H1 (cell line): ENCODE data around the gene GNAQ. TPM values are rescaled to one million over a fixed set of nuclear protein-coding genes. Genes with fewer than 3 reads are reported as not detected.

ENCODE experiments used
- CTCF ChIA-PET: fragments of 300-600 bp; sonication (Branson Sonifier 250); formaldehyde crosslinking; loops from one replicate; lab custom pipeline; 2021; ENCODE audit not compliant: partially characterized antibody; lab: Charles Lee
- POLR2A ChIA-PET: fragments of 300-600 bp; sonication (Branson Sonifier 250); formaldehyde crosslinking; loops from one replicate; lab custom pipeline; 2021; ENCODE audit warnings: inconsistent platforms; ENCODE audit not compliant: partially characterized antibody; lab: Charles Lee
- DNase-seq, 2 experiments: peaks; one replicate each; pipeline versions ENCODE4 v3.0.0 to v3.0.0-alpha.2; 2010 to 2022; ENCODE audit warnings: low spot score in 2 of 2, low read depth in 1 of 2, mixed read lengths in 1 of 2
- FAIRE-seq: peaks from 2 replicates; lab custom pipeline; 2011; peaks lifted over from hg19 to GRCh38; lab: Jason Lieb, UNC
- H2AFZ ChIP-seq: 2 replicates; pipeline ENCODE4 v1.8.1; 2012; ENCODE audit warnings: low read length, inconsistent platforms
- H2AK5ac ChIP-seq: 2 replicates; pipeline ENCODE4 v1.6.1; 2013; ENCODE audit warnings: low read depth, low read length
- H2BK120ac ChIP-seq: replicated peaks from 2 replicates; pipeline ENCODE3; 2013; ENCODE audit warnings: low read depth, low read length, inconsistent platforms
- H2BK12ac ChIP-seq: 2 replicates; pipeline ENCODE4 v1.6.1; 2013; ENCODE audit warnings: low read depth, low read length
- H2BK15ac ChIP-seq: 2 replicates; pipeline ENCODE4 v1.6.1; 2013; ENCODE audit warnings: low read length
- H2BK20ac ChIP-seq: 2 replicates; pipeline ENCODE4 v1.6.1; 2013; ENCODE audit warnings: low read length
- H2BK5ac ChIP-seq: 2 replicates; pipeline ENCODE4 v1.6.1; 2013; ENCODE audit warnings: low read depth, low read length
- H3K14ac ChIP-seq: 2 replicates; pipeline ENCODE4 v1.6.1; 2013; ENCODE audit warnings: inconsistent platforms; ENCODE audit not compliant: insufficient read length
- H3K18ac ChIP-seq: 2 replicates; pipeline ENCODE4 v1.6.1; 2013; ENCODE audit warnings: low read length; ENCODE audit errors: extremely low read depth
- H3K23ac ChIP-seq: 2 replicates; pipeline ENCODE4 v1.6.1; 2013; ENCODE audit warnings: inconsistent platforms; ENCODE audit not compliant: insufficient read length
- H3K23me2 ChIP-seq: 2 replicates; pipeline ENCODE4 v1.6.1; 2013; ENCODE audit warnings: low read depth, low read length
- H3K27ac ChIP-seq: 2 replicates; pipeline ENCODE4 v1.6.1; 2011; ENCODE audit warnings: low read depth, low read length, inconsistent platforms
- H3K27me3 ChIP-seq, 4 experiments: replicated peaks in 1 of 4; 1 replicate in 1 of 4; 2 replicates in 3 of 4; pipeline versions ENCODE4 v1.6.1 to v1.8.1; 2011 to 2013; ENCODE audit warnings: low read length in 3 of 4, mild to moderate bottlenecking in 3 of 4, inconsistent platforms in 2 of 4, mixed read lengths in 2 of 4, moderate library complexity in 1 of 4; ENCODE audit not compliant: control insufficient read depth in 3 of 4, insufficient read depth in 3 of 4; ENCODE audit errors: extremely low read depth in 1 of 4
- H3K36me3 ChIP-seq, 4 experiments: 2 replicates each; pipeline versions ENCODE4 v1.6.1 to v1.8.1; 2011 to 2013; ENCODE audit warnings: mild to moderate bottlenecking in 4 of 4, low read length in 3 of 4, moderate library complexity in 2 of 4, control low read depth in 1 of 4, inconsistent platforms in 1 of 4; ENCODE audit not compliant: insufficient read depth in 4 of 4, control insufficient read depth in 2 of 4
- H3K4ac ChIP-seq: replicated peaks from 2 replicates; pipeline ENCODE3; 2013; ENCODE audit warnings: low read length, low read depth, mixed read lengths, inconsistent platforms; ENCODE audit not compliant: insufficient read length
- H3K4me1 ChIP-seq, 4 experiments: replicated peaks in 1 of 4; 1 replicate in 1 of 4; 2 replicates in 3 of 4; pipeline versions ENCODE4 v1.6.1 to v1.8.1; 2011 to 2013; ENCODE audit warnings: low read length in 3 of 4, inconsistent platforms in 2 of 4, mixed read lengths in 1 of 4; ENCODE audit not compliant: insufficient read depth in 4 of 4, control insufficient read depth in 3 of 4
- H3K4me2 ChIP-seq, 2 experiments: 2 replicates each; pipeline versions ENCODE4 v1.6.1 to v1.8.1; 2011 to 2013; ENCODE audit warnings: low read depth in 2 of 2, low read length in 2 of 2, control low read depth in 1 of 2, inconsistent platforms in 1 of 2, mild to moderate bottlenecking in 1 of 2; ENCODE audit not compliant: insufficient read depth in 1 of 2
- H3K4me3 ChIP-seq, 4 experiments: fragments of 200-600, 300-600 bp in 1 of 4; sonication (generic), shearing (Covaris generic), sonication (Bioruptor Twin) in 1 of 4; 2 replicates each; pipeline versions ENCODE4 v1.5.1 to v1.8.1; 2011 to 2016; ENCODE audit warnings: low read length in 4 of 4, low read depth in 3 of 4, control low read depth in 2 of 4, inconsistent platforms in 2 of 4, mild to moderate bottlenecking in 2 of 4, mixed read lengths in 1 of 4, moderate library complexity in 1 of 4; ENCODE audit not compliant: insufficient read depth in 2 of 4; ENCODE audit errors: extremely low read depth in 1 of 4
- H3K56ac ChIP-seq: replicated peaks from 2 replicates; pipeline ENCODE3; 2013; ENCODE audit warnings: low read depth, mild to moderate bottlenecking, mixed read lengths, low read length, inconsistent platforms; ENCODE audit not compliant: insufficient read length
- H3K79me1 ChIP-seq: 2 replicates; pipeline ENCODE4 v1.6.1; 2013; ENCODE audit warnings: low read depth, low read length, control low read depth
- H3K79me2 ChIP-seq, 2 experiments: 2 replicates each; pipeline versions ENCODE4 v1.6.1 to v1.8.1; 2012 to 2013; ENCODE audit warnings: low read length in 2 of 2, mild to moderate bottlenecking in 2 of 2, inconsistent platforms in 1 of 2; ENCODE audit not compliant: insufficient read depth in 2 of 2, control insufficient read depth in 1 of 2
- H3K9ac ChIP-seq, 4 experiments: replicated peaks in 1 of 4; 1 replicate in 1 of 4; 2 replicates in 3 of 4; pipeline versions ENCODE4 v1.6.1 to v1.8.1; 2011 to 2013; ENCODE audit warnings: low read depth in 3 of 4, low read length in 3 of 4, control low read depth in 2 of 4, mild to moderate bottlenecking in 2 of 4, moderate library complexity in 2 of 4, inconsistent platforms in 1 of 4; ENCODE audit errors: extremely low read depth in 1 of 4
- H3K9me3 ChIP-seq, 2 experiments: 2 replicates each; pipeline versions ENCODE4 v1.6.1 to v1.8.1; 2012 to 2013; ENCODE audit warnings: mild to moderate bottlenecking in 2 of 2, moderate library complexity in 2 of 2, control low read depth in 1 of 2, inconsistent platforms in 1 of 2, low read depth in 1 of 2, low read length in 1 of 2, mixed read lengths in 1 of 2; ENCODE audit not compliant: insufficient read depth in 2 of 2
- H4K20me1 ChIP-seq, 2 experiments: replicated peaks in 1 of 2; 2 replicates each; pipeline versions ENCODE3 to v1.8.1; 2011 to 2013; ENCODE audit warnings: inconsistent platforms in 2 of 2, low read length in 2 of 2, mild to moderate bottlenecking in 1 of 2; ENCODE audit not compliant: insufficient read depth in 2 of 2, control insufficient read depth in 1 of 2
- H4K5ac ChIP-seq: 2 replicates; pipeline ENCODE4 v1.6.1; 2013; ENCODE audit warnings: low read length, low read depth, mixed read lengths, inconsistent platforms; ENCODE audit not compliant: insufficient read length
- H4K8ac ChIP-seq: 2 replicates; pipeline ENCODE4 v1.8.0; 2013; ENCODE audit warnings: mild to moderate bottlenecking, moderate library complexity, low read length, inconsistent platforms; ENCODE audit not compliant: insufficient read depth; ENCODE audit errors: extremely low read depth
- H4K91ac ChIP-seq: replicated peaks from 2 replicates; pipeline ENCODE3; 2013; ENCODE audit warnings: low read length, mixed read lengths, inconsistent platforms; ENCODE audit not compliant: insufficient read length
- SIN3A ChIP-seq, 2 experiments: IDR thresholded peaks in 1 of 2; conservative IDR thresholded peaks in 1 of 2; 2 replicates each; pipeline ENCODE4 v1.6.1; 2011 to 2012; ENCODE audit warnings: low read length in 2 of 2, improper control_type of control experiment in 1 of 2, low read depth in 1 of 2, mild to moderate bottlenecking in 1 of 2
- TAF7 ChIP-seq: optimal IDR thresholded peaks from 2 replicates; pipeline ENCODE3; 2011; ENCODE audit warnings: low read depth, mild to moderate bottlenecking, inconsistent platforms, low read length, moderate library complexity, borderline replicate concordance
- WGBS, 2 experiments: shearing (Covaris generic) in 1 of 2; methylation state at CpG; one replicate each; pipeline versions ENCODE4 v1.1.6 to v1.1.7; 2013 to 2015; ENCODE audit warnings: low lambda C conversion rate in 2 of 2, mixed read lengths in 2 of 2, inconsistent platforms in 1 of 2, low coverage in 1 of 2, missing lambda C conversion rate in 1 of 2; ENCODE audit not compliant: insufficient replicate concordance in 2 of 2, insufficient coverage in 1 of 2, insufficient read length in 1 of 2; ENCODE audit errors: extremely low coverage in 1 of 2, missing lambda C conversion rate in 1 of 2; 5-methylcytosine and 5-hydroxymethylcytosine counted together
- polyA plus RNA-seq, 7 experiments: library from polyadenylated mRNA; depleted of rRNA in 3 of 7; stranded (reverse) in 5 of 7; unstranded in 2 of 7; fragments of >200 nt in 5 of 7; fragments of 200-250 nt in 2 of 7; gene quantifications; 1 replicate in 5 of 7; 2 replicates in 1 of 7; 4 replicates in 1 of 7; pipeline versions ENCODE4 v1.2.1 to v1.2.3, GENCODE V29; 2011 to 2013; ENCODE audit warnings: missing spikeins in 2 of 7, mixed read lengths in 2 of 7
- total RNA-seq: library from RNA; stranded (reverse); fragmentation: NEBNext Ultra II Directional; extraction: Animal tissue kit (Norgen Biotek cat#: 25700); gene quantifications from 2 replicates; pipeline ENCODE4 v1.2.1, GENCODE V29; 2021

Gene GNAQ
- total and polyA plus RNA-seq, 2 of the 8 experiments (the other 6 are each of a cell fraction or from before 2014, with no cell fraction given), result 22.8 to 63.8 TPM

GRCh38 chr9:77954013-77954665 is 77.5 kb downstream of the GNAQ start:
- no peak overlapping the region for H3K4me2 ChIP-seq
- H2AFZ ChIP-seq, result no peak overlapping the region
- no peak overlapping the region for H3K27ac ChIP-seq
- H2BK15ac ChIP-seq, result no peak overlapping the region
- ChIA-PET CTCF (interaction anchor here (0.6 to 0.7 kb wide), 2 partner anchors 64 to 189 kb away, joined by 3 read pairs; no protein-coding TSS in a partner anchor), POLR2A (interaction anchor here (0.8 kb wide), 1 partner anchor 14 kb away, joined by 3 read pairs; no protein-coding TSS in a partner anchor)
- H3K4me3 ChIP-seq, result no peak overlapping the region
- H2BK5ac ChIP-seq, result no peak overlapping the region
- no peaks in the 10 kb centered on the region for H3K9me3 ChIP-seq
- H3K36me3 ChIP-seq, result no peaks in the 10 kb centered on the region
- DNase-seq (no peak), FAIRE-seq (no peak)
- H3K79me2 ChIP-seq, result peaks cover 0 to 72% of the 10 kb centered on the region in 2 experiments; a peak in 3 of 4 replicates
- H3K18ac ChIP-seq, result no peak overlapping the region
- H3K9ac ChIP-seq, result no peak overlapping the region; a peak in 1 of 7 replicates
- no peaks in the 10 kb centered on the region for H3K27me3 ChIP-seq
- no peak overlapping the region for H2BK20ac ChIP-seq
- H2BK120ac ChIP-seq, result no peak overlapping the region
- H3K23me2 ChIP-seq, result no peaks in the 10 kb centered on the region
- H3K23ac ChIP-seq, result no peak overlapping the region
- no peak overlapping the region for H4K91ac ChIP-seq
- no peak overlapping the region for H3K4ac ChIP-seq
- H4K20me1 ChIP-seq, result peaks cover 3 to 5% of the 10 kb centered on the region in 2 experiments
- peaks cover 2 to 22% (median 11%) of the 10 kb centered on the region in 4 experiments for H3K4me1 ChIP-seq
- peaks cover 2% of the 10 kb centered on the region; the same call in 1 of the 2 replicates for H3K79me1 ChIP-seq
- H3K56ac ChIP-seq, result no peak overlapping the region
- H4K8ac ChIP-seq, result no peak overlapping the region
- WGBS, 2 experiments, result 79% methylated on average over 6 of the region's 6 CpGs; no CpG with 5 or more reads in 1 of the 2 experiments
- no peak overlapping the region for H3K14ac ChIP-seq
- H4K5ac ChIP-seq, result no peak overlapping the region
- peak overlapping the region; percentile 42; the same call in 1 of the 2 replicates for H2AK5ac ChIP-seq
- H2BK12ac ChIP-seq, result no peak overlapping the region
- no peak for TF ChIP-seq TAF7
- no peak for TF ChIP-seq SIN3A (conservative IDR thresholded peaks at IDR 0.05 in 1 of 2, IDR thresholded peaks at IDR 0.05 in 1 of 2; ENCODE audit: low read depth in 1 of 2, low read length in 2 of 2)
